GM21526 (cell line): ENCODE results near the gene IKZF5.

Experiments
- ATAC-seq: cut with Tn5 transposase; IDR thresholded peaks from one replicate; pipeline ENCODE4 v1.9.1; 2021; ENCODE audit warnings: moderate library complexity; ENCODE audit not compliant: unreplicated experiment, low FRiP score

IKZF5 gene

GRCh38 chr10:122986335-122986734, 22.3 kb downstream of the IKZF5 start:
- ATAC-seq = no peak

DNA sequence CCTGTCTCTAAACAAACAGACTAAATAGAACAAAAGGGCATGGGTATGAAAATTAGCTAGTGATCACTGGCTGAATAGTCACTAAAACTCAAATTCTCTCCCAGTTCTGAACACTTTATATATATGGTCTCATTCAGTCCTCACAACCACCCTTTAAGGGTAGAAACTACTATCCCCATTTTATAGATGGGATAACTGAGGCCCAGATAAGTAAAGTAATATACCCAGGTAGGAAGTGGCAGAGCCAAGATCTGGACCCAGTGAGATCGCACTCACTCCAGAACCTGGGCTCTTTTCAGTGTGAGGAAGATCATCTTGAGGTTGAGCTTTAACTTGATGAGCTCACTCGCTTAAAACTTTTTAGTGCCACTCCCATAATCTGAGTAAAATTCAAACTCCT, 23.9 kb downstream of the IKZF5 start:
- no peak for ATAC-seq

GRCh38 chr10:122983898-122984297, 24.7 kb downstream of the IKZF5 start:
- ATAC-seq = no peak

- ATAC-seq = no peak
Measured at GRCh38 chr10:122981066-122981464, 27.5 kb downstream of the IKZF5 start.

DNA sequence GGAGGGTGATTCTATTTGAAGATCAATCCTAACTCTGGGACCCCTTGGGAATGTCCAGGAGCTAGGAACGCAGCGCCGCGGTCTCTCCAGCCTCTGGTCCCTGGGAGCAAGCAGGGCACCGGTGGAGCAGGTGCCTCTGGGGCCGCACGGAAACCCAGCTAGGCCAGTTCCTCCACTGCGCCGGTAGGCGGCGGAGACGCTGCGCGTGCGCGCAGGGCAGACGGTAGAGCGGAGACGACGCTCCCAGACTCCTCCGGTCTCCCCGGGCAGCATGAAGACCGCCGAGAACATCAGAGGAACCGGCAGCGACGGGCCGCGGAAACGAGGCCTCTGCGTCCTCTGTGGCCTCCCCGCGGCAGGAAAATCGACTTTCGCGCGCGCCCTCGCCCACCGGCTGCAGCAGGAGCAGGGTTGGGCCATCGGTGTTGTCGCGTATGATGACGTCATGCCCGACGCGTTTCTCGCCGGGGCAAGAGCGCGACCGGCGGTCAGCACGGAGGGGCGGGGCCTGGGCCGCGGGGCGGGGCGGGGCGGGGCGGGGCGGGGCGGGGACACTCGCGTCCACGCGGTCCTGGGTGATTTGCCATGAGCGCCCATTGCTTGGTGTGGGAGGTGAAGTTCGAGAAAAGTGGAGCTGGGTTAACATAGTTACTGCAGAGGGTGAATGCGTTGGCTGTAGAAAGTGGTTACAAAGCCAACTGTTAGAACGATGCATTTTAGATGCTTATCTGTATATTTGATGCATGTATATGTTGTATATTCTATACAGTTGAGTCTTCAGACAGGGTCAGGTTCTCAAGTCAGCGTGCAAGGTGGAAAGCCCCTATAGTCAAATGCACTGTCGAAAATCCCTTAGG, 28.2 kb downstream of the IKZF5 start, which contains the start of gene PSTK:
Gene PSTK, plus strand, starts transcription at position 193 of the 857 bp plus-strand sequence. Its CDS starts 79 bp downstream, at position 272.
- peak; percentile 96 for ATAC-seq

DNA sequence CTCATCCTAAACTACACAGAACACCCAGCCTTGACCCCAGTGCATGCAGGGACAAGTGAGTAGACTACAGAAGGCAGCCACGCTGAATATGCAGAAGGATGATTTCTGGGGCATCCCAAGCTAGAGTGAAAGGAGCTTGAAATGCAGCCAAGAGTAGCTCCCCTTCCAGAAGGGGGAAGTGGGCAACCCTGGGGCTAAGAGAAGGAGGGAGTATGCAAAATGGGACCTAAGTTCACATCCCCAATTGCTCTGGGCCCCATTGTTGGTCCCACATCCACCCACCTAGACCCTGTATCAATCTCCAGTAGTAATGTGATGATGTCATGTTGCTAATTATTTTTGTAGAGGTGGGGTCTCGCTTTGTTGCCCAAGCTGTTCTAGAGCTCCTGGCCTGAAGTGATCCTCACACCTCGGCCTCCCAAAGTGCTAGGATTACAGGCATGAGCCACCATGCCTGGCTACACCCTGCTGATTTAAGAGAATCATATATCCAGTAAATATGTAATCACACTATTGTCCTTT, 34.0 kb downstream of the IKZF5 start:
- ATAC-seq = no peak

GRCh38 chr10:122974023-122974422, 34.6 kb downstream of the IKZF5 start:
- no peak for ATAC-seq

DNA sequence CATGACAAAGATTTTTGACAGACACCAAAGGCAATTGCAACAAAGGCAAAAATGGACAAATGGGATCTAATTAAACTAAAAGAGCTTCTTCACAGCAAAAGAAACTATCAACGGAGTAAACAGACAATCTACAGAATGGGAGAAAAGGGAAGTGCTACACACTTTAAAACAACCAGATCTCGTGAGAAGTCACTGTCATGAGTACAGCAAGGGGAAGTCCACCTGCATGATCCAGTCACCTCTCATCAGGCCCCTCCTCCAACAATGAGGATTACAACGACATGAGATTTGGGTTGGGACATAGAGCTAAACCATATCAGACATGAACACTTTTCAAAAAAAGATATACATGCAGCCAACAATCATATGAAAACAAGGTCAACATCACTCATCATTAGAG, 39.9 kb downstream of the IKZF5 start:
- no peak for ATAC-seq

DNA sequence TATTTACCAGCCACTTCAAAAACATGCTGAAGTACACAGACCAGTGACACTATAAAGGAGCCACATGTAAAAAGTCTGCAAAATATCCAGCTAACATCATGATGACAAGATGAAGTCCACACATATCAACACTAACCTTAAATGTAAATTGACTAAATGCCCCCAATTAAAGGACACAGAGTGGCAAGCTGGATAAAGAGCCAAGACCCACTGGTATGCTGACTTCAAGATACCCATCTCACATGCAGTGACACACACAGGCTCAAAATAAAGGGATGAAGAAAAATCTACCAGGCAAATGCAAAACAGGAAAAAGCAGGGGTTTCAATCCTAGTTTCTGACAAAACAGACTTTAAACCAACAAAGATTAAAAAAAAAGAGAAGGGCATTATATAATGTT, 41.7 kb downstream of the IKZF5 start:
- no peak for ATAC-seq

DNA sequence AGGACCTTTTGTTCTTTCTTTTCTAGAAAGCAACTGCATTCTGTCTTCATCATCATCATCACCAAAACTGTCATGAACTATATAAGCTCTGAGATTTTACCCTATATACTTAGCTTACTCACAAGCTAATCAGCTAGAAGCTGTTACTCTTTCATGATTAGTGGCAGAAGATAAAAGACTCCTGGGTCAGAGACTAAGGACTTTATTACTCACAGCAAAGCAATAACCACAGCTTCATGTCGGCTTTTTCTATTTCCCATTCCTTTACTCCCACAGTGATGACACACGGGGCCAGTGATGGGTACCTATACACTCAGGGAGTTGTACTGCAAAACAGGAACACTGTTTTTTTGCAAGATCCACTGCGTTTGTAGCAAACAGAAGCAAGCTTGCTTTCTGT, 46.2 kb downstream of the IKZF5 start:
- no peak for ATAC-seq

DNA sequence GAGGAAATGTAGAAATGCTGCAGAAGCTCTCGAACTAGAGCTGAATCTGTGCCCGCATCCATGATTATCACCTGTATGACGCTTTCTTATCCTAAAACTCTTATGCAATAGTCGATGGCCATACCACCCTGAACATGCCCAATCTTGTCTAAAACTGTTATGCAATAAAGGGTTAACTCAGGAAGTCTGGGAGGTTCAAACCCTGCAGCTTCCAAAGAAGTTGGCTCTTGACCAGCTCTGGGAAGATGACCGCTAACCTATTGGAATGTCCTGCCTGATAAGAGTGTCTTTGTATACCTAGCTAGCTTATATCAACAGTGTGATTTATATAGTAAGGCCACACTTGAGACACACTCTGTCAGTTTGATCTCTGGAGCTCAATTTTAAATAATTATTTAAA, 51.1 kb downstream of the IKZF5 start:
- ATAC-seq = no peak

- ATAC-seq = no peak
Measured at GRCh38 chr10:122955892-122956291, 52.7 kb downstream of the IKZF5 start.

DNA sequence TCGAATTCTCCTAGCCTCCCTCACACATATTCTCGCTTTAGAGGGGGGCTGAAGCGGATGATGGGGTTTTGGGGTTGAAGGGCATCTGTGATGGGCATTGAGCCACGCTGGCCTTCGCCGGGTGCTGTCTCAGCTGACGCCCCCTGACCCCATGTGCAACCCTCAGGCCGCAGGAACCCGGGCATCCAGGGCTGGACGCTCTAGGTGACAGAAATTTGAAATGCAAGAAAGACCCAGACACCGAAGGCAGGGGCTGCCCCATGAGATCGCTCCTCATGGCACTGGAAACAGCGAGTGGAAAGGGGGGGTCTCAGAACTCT, 53.9 kb downstream of the IKZF5 start:
- ATAC-seq = no peak

DNA sequence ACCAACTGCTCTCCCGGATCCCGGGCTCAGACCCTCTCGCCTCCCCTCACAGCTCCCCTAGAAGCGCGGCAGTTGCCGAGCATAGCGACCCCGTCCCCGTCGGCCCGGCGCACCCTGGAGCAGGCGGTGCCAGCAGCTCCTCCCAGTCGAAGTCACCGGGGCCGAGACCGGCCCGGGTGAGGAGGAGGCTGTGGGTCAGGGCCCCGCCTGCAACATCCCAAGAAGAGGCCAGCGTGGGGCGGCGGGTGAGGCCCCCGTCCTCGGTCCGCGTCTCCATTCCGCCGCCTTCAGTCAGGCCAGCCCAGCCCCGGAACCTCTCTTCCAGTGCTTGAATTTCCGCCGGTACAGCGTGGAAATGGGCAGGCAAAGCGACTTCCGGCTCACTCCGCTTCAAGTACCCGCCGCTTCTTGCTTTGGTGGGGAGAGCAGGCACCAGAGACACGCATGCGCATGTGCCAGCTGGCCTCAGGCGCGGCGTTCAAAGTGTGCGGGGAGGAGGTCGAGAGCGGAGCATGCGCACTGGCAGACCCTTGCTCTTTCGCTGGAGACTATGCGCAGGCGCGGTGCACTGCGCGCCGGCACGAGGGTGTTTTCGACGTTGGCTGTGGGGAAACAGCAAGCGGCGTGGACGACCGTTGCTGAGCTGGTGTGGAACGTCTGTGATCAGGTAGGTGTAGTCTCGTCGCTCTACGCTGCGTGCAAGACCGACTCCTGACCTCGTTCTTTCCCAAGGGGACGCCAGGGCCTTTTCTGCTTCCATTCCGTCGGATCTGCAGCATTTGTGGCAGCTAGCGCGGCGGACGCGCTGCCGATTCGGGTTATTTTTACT, 54.5 kb downstream of the IKZF5 start, which contains the start of gene C10orf88:
Gene C10orf88, minus strand, starts transcription at position 326 of the 829 bp plus-strand sequence. Its CDS starts 49 bp downstream, at position 277.
- ATAC-seq = peak; percentile 97

GRCh38 chr10:122949296-122949695, 59.3 kb downstream of the IKZF5 start:
- no peak for ATAC-seq
